ENCODE measurements around the gene CREG2. TPM values are rescaled to one million over a fixed set of nuclear protein-coding genes. Genes with fewer than 3 reads are reported as not detected.

CREG2 gene
- total RNA-seq, 4 donors from 2014 or later: 0.40 TPM; not detected in 3

GRCh38 chr2:101380376-101380775 is 6.9 kb downstream of the CREG2 start:
- Histone ChIP-seq H3K27me3 (no peaks in the 10 kb centered on the region), H3K36me3 (no peaks in the 10 kb centered on the region), H3K4me3 (no peak overlapping the region), H3K4me1 (no peaks in the 10 kb centered on the region), H3K27ac (no peak overlapping the region), H3K9me3 (no peaks in the 10 kb centered on the region)
- DNase-seq: no peak
- no peak for TF ChIP-seq POLR2A (IDR thresholded peaks at IDR 0.05)
- TF ChIP-seq, protein P1, sequence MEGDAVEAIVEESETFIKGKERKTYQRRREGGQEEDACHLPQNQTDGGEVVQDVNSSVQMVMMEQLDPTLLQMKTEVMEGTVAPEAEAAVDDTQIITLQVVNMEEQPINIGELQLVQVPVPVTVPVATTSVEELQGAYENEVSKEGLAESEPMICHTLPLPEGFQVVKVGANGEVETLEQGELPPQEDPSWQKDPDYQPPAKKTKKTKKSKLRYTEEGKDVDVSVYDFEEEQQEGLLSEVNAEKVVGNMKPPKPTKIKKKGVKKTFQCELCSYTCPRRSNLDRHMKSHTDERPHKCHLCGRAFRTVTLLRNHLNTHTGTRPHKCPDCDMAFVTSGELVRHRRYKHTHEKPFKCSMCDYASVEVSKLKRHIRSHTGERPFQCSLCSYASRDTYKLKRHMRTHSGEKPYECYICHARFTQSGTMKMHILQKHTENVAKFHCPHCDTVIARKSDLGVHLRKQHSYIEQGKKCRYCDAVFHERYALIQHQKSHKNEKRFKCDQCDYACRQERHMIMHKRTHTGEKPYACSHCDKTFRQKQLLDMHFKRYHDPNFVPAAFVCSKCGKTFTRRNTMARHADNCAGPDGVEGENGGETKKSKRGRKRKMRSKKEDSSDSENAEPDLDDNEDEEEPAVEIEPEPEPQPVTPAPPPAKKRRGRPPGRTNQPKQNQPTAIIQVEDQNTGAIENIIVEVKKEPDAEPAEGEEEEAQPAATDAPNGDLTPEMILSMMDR (IDR thresholded peaks at IDR 0.05): no peak

- Histone ChIP-seq H3K9me3 (no peaks in the 10 kb centered on the region), H3K27ac (no peak overlapping the region), H3K27me3 (no peaks in the 10 kb centered on the region), H3K36me3 (no peaks in the 10 kb centered on the region), H3K4me3 (no peak overlapping the region), H3K4me1 (no peaks in the 10 kb centered on the region)
- no peak for DNase-seq
- TF ChIP-seq POLR2A (IDR thresholded peaks at IDR 0.05): no peak
- TF ChIP-seq, protein P1 (IDR thresholded peaks at IDR 0.05): no peak
These were observed 8.2 kb downstream of the CREG2 start for GRCh38 chr2:101379091-101379490.

- H3K27me3 ChIP-seq: no peaks in the 10 kb centered on the region
- no peak overlapping the region for H3K27ac ChIP-seq
- TF ChIP-seq POLR2A (IDR thresholded peaks at IDR 0.05): no peak
- TF ChIP-seq, protein P1 (IDR thresholded peaks at IDR 0.05): no peak
- H3K9me3 ChIP-seq: no peaks in the 10 kb centered on the region
- H3K4me3 ChIP-seq: no peak overlapping the region
- H3K4me1 ChIP-seq: no peaks in the 10 kb centered on the region
- DNase-seq: no peak
- no peaks in the 10 kb centered on the region for H3K36me3 ChIP-seq
These were observed 11.7 kb downstream of the CREG2 start for GRCh38 chr2:101375653-101376052.

DNA sequence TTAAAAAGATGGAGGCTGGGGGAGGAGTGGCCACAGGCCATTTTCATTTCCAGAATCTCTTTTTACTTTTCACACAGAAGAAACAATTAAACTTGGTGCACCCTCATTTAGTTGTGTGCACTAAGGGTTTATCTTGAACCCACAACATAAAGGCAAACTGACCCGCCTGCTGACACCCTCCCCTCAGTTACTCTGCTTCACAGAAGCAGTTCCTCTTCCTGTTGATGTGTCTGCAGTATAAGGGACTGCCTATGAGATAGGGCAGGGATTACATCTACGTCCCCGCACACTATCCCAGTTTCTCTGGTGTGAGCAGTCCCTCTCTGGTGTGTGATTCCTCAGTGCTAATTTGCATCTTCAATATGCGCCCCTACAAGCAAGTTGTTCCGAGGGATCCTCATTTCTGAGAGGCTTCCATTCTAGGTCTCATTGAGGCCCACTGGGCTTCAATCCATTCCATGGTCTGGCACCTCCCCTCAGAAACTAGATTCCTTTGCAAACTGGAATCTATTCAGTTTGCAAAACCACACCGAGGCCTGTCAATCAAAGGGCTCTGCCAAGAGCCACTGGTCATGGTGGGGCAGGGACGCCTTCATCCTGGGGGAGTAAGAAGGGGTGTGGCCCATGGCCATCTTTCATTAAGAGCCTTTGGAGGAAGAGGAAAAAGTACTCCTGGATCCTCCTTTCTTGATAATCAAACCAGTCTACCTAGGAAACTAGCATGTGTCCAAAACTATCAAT is 12.3 kb downstream of the CREG2 start:
- DNase-seq: no peak
- no peak for TF ChIP-seq POLR2A (IDR thresholded peaks at IDR 0.05)
- TF ChIP-seq, protein P1 (IDR thresholded peaks at IDR 0.05): no peak

DNA sequence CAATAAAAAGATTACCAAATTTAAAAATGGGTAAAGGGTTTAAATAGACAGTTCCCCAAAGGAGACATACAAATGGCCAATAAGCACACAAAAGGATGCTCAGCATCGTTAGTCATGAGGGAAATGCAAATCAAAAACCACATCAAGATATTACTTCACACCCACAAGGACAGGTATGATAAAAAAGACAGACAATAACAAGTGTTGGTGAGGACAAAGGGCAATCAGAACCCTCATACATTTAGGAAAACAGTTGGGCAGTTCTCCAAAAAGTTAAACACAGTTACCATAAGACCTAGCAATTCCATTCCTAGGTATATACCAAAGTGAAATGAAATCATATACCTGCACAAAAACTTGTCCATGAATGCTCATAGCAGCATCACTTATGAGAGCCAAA is 14.5 kb downstream of the CREG2 start:
- no peak overlapping the region for H3K4me3 ChIP-seq
- no peaks in the 10 kb centered on the region for H3K4me1 ChIP-seq
- no peaks in the 10 kb centered on the region for H3K9me3 ChIP-seq
- H3K36me3 ChIP-seq: no peaks in the 10 kb centered on the region
- no peak overlapping the region for H3K27ac ChIP-seq
- DNase-seq: no peak
- no peaks in the 10 kb centered on the region for H3K27me3 ChIP-seq
- TF ChIP-seq, protein P1 (IDR thresholded peaks at IDR 0.05): no peak
- TF ChIP-seq POLR2A (IDR thresholded peaks at IDR 0.05): no peak

More for the DNA sequence above, 12.3 kb downstream of the CREG2 start:
- Histone ChIP-seq H3K27me3 (no peaks in the 10 kb centered on the region), H3K9me3 (no peaks in the 10 kb centered on the region), H3K27ac (no peak overlapping the region), H3K4me1 (no peaks in the 10 kb centered on the region), H3K4me3 (no peak overlapping the region), H3K36me3 (no peaks in the 10 kb centered on the region)

Data from Peyer's patch (tissue), 4 donors.